Lower leg skin (tissue), 4 donors: ENCODE measurements around the gene AEBP2. TPM values are rescaled to one million over a fixed set of nuclear protein-coding genes. Genes with fewer than 3 reads are reported as not detected.
"Not testable (repeated sequence)": the region's sequence is repeated elsewhere in the genome, so short reads cannot be mapped to it uniquely, and the experiment has no call there.

ENCODE experiments used
- DNase-seq, 2 donors: peaks; one replicate each; pipeline ENCODE4 v3.0.0-alpha.2; 2019; ENCODE audit warnings: low spot score in 2 of 2
- H3K4me3 ChIP-seq: fragments of 200-600 bp; sonication (generic); 2 replicates; pipeline ENCODE4 v1.5.1; 2017; ENCODE audit warnings: mild to moderate bottlenecking, low read depth; ENCODE audit not compliant: poor library complexity, severe bottlenecking
- CTCF ChIP-seq, 3 donors: fragments of 450-650 bp; IDR thresholded peaks; one replicate each; pipeline ENCODE4 v1.5.1; 2016; ENCODE audit warnings: antibody characterized with exemption in 3 of 3, mild to moderate bottlenecking in 3 of 3, moderate library complexity in 2 of 3
- POLR2A ChIP-seq, 2 donors: fragments of 450-650 bp; IDR thresholded peaks; one replicate each; pipeline ENCODE4 v1.6.1; 2016 to 2017; ENCODE audit warnings: antibody characterized with exemption in 2 of 2, mild to moderate bottlenecking in 1 of 2, moderate library complexity in 1 of 2
- WGBS, 2 donors: methylation state at CpG; one replicate each; pipeline ENCODE4 v1.1.5; 2018; 5-methylcytosine and 5-hydroxymethylcytosine counted together
- intact Hi-C: fragments of 100-400 bp; cut with DNase I; formaldehyde crosslinking; loops from one replicate; pipeline ENCODE4 v1.15.0; 2023; ENCODE audit warnings: low total_unique reads
- total RNA-seq, 4 donors: library from RNA; depleted of rRNA; stranded (reverse); fragments of >200 nt; gene quantifications; one replicate each; pipeline ENCODE4 v1.1.0, GENCODE V29; 2016

The AEBP2 gene
- 10 to 100 TPM; 31.4 to 70.9 (median 54.0) TPM for total RNA-seq

- DNase-seq = peak; percentile 92 to 98
- H3K4me3 ChIP-seq = peak within 1 kb of the TSS; percentile 69
- TF ChIP-seq POLR2A (IDR thresholded peaks at IDR 0.05) (peak in 1 of 2 donors; percentile 9), CTCF (IDR thresholded peaks at IDR 0.05) (no peak)
- 6 to 9% methylated on average over 56 to 83 of the region's 102 CpGs for WGBS, 2 donors
- intact Hi-C loops = no loop called here
Observed at GRCh38 chr12:19439059-19440018, at the start of gene AEBP2. Gene AEBP2 (plus strand): TSS chr12:19439492. CDS start chr12:19439700, 208 bp downstream.

GRCh38 chr12:19390051-19390598, 49.2 kb upstream of the AEBP2 start:
- 43 to 46% methylated on average over 3 of the region's 3 CpGs for WGBS, 2 donors
- no peak for TF ChIP-seq CTCF (IDR thresholded peaks at IDR 0.05)
- no peak for TF ChIP-seq POLR2A (IDR thresholded peaks at IDR 0.05)

GRCh38 chr12:19392644-19393043, 46.6 kb upstream of the AEBP2 start:
- 63 to 64% methylated on average over 8 of the region's 8 CpGs for WGBS, 2 donors
- H3K4me3 ChIP-seq, intact Hi-C loops: not testable (repeated sequence)
- DNase-seq = peak in 1 of 2 donors; percentile 48

More at GRCh38 chr12:19390051-19390598, 49.2 kb upstream of the AEBP2 start:
- H3K4me3 ChIP-seq = no peak overlapping the region
- no peak for DNase-seq
- intact Hi-C loops = no loop called here

GRCh38 chr12:19394385-19394784, 44.9 kb upstream of the AEBP2 start:
- no peak overlapping the region for H3K4me3 ChIP-seq
- WGBS, 2 donors = 54 to 59% methylated on average over 2 of the region's 2 CpGs
- intact Hi-C loops = no loop called here
- no peak for DNase-seq
- TF ChIP-seq CTCF (IDR thresholded peaks at IDR 0.05) (no peak), POLR2A (IDR thresholded peaks at IDR 0.05) (no peak)

- TF ChIP-seq CTCF (IDR thresholded peaks at IDR 0.05) = no peak
- TF ChIP-seq POLR2A (IDR thresholded peaks at IDR 0.05) = no peak
- H3K4me3 ChIP-seq = no peak overlapping the region
- intact Hi-C loops = no loop called here
- DNase-seq = peak; percentile 61 to 68
- WGBS, 2 donors = 54 to 62% methylated on average over 4 of the region's 4 CpGs
Observed at GRCh38 chr12:19397534-19397933, 41.8 kb upstream of the AEBP2 start.
